Esophagus muscularis mucosa (tissue), 4 donors: ENCODE data around the gene MRPL19.

Source experiments
- CTCF ChIP-seq, 3 experiments: fragments of 200-600 bp in 2 of 3; fragments of 450-650 bp in 1 of 3; sonication (generic) in 2 of 3; IDR thresholded peaks; one replicate each; pipeline ENCODE4 v1.5.1; 2017 to 2019; ENCODE audit warnings: antibody characterized with exemption in 3 of 3, mild to moderate bottlenecking in 2 of 3, moderate library complexity in 1 of 3
- EP300 ChIP-seq: sonication (generic); formaldehyde crosslinking; IDR thresholded peaks from one replicate; pipeline ENCODE4 v1.6.1; 2017; ENCODE audit warnings: antibody characterized with exemption
- POLR2A ChIP-seq: fragments of 450-650 bp; IDR thresholded peaks from one replicate; pipeline ENCODE4 v1.6.1; 2017; ENCODE audit warnings: antibody characterized with exemption, moderate library complexity, mild to moderate bottlenecking, low read depth
- POLR2AphosphoS5 ChIP-seq, 2 donors: sonication (generic); formaldehyde crosslinking; IDR thresholded peaks; one replicate each; pipeline ENCODE4 v1.6.1; 2017; ENCODE audit warnings: antibody characterized with exemption in 2 of 2

GRCh38 chr2:75736276-75736675 is 89.7 kb downstream of the MRPL19 start:
- TF ChIP-seq CTCF (IDR thresholded peaks at IDR 0.05) (no peak), POLR2A (no peak), EP300 (no peak), POLR2AphosphoS5 (IDR thresholded peaks at IDR 0.05) (no peak)
